ENCODE measurements around the gene BCL2. TPM values are rescaled to one million over a fixed set of nuclear protein-coding genes. Genes with fewer than 3 reads are reported as not detected.
A peak's percentile ranks its signal among the peaks of the same experiment; 100 is the strongest.

The BCL2 gene
- total RNA-seq, 1 donor from 2014 or later = 5.2 TPM

- peaks cover 2% of the 10 kb centered on the region for H3K27me3 ChIP-seq (ENCODE audit: control insufficient read depth, insufficient read depth, low read length)
- no peaks in the 10 kb centered on the region for H3K36me3 ChIP-seq (ENCODE audit: control insufficient read depth, insufficient read depth, low read length)
- no peak for DNase-seq (ENCODE audit: low read depth)
- H3K4me3 ChIP-seq (ENCODE audit: low read depth, low read length) = peak overlapping the region; percentile 74
- no peak for TF ChIP-seq CTCF (IDR thresholded peaks at IDR 0.05; ENCODE audit: insufficient read depth, low read length, poor library complexity, severe bottlenecking)
These were observed 633 bp downstream of the BCL2 start for GRCh38 chr18:63318889-63319382.

GRCh38 chr18:63317982-63318888 lies 1.3 kb downstream of the BCL2 start:
- TF ChIP-seq CTCF (IDR thresholded peaks at IDR 0.05; ENCODE audit: insufficient read depth, low read length, poor library complexity, severe bottlenecking) = peak; percentile 86

GRCh38 chr18:63317556-63317946 lies 2.0 kb downstream of the BCL2 start:
- no peak for TF ChIP-seq CTCF (IDR thresholded peaks at IDR 0.05; ENCODE audit: insufficient read depth, low read length, poor library complexity, severe bottlenecking)
- H3K4me3 ChIP-seq (ENCODE audit: low read depth, low read length) = peak overlapping the region; percentile 74
- H3K27me3 ChIP-seq (ENCODE audit: control insufficient read depth, insufficient read depth, low read length) = peaks cover 2% of the 10 kb centered on the region
- DNase-seq (ENCODE audit: low read depth) = no peak
- no peaks in the 10 kb centered on the region for H3K36me3 ChIP-seq (ENCODE audit: control insufficient read depth, insufficient read depth, low read length)

More at GRCh38 chr18:63317982-63318888, 1.3 kb downstream of the BCL2 start:
- H3K36me3 ChIP-seq (ENCODE audit: control insufficient read depth, insufficient read depth, low read length) = no peaks in the 10 kb centered on the region
- peak overlapping the region; percentile 74 for H3K4me3 ChIP-seq (ENCODE audit: low read depth, low read length)
- DNase-seq (ENCODE audit: low read depth) = no peak
- H3K27me3 ChIP-seq (ENCODE audit: control insufficient read depth, insufficient read depth, low read length) = peaks cover 2% of the 10 kb centered on the region

GRCh38 chr18:63316612-63317555 lies 2.7 kb downstream of the BCL2 start:
- H3K4me3 ChIP-seq (ENCODE audit: low read depth, low read length) = peak overlapping the region; percentile 74
- TF ChIP-seq CTCF (IDR thresholded peaks at IDR 0.05; ENCODE audit: insufficient read depth, low read length, poor library complexity, severe bottlenecking) = no peak
- no peak for DNase-seq (ENCODE audit: low read depth)
- no peaks in the 10 kb centered on the region for H3K36me3 ChIP-seq (ENCODE audit: control insufficient read depth, insufficient read depth, low read length)
- H3K27me3 ChIP-seq (ENCODE audit: control insufficient read depth, insufficient read depth, low read length) = peaks cover 2% of the 10 kb centered on the region

GRCh38 chr18:63315876-63316275 lies 3.7 kb downstream of the BCL2 start:
- DNase-seq (ENCODE audit: low read depth) = no peak
- Histone ChIP-seq H3K36me3 (ENCODE audit: control insufficient read depth, insufficient read depth, low read length) (no peaks in the 10 kb centered on the region), H3K4me3 (ENCODE audit: low read depth, low read length) (no peak overlapping the region), H3K27me3 (ENCODE audit: control insufficient read depth, insufficient read depth, low read length) (peaks cover 2% of the 10 kb centered on the region)
- no peak for TF ChIP-seq CTCF (IDR thresholded peaks at IDR 0.05; ENCODE audit: insufficient read depth, low read length, poor library complexity, severe bottlenecking)
